Ascending aorta (tissue), 2 donors: ENCODE results near the gene CSNK2A2. TPM values are rescaled to one million over a fixed set of nuclear protein-coding genes. Genes with fewer than 3 reads are reported as not detected.
A peak's percentile ranks its signal among the peaks of the same experiment; 100 is the strongest.

Experiments
- DNase-seq, 2 donors: peaks; one replicate each; pipeline ENCODE4 v3.0.0-alpha.2; 2019; ENCODE audit warnings: low spot score in 2 of 2
- H3K27ac ChIP-seq, 2 donors: fragments of 200-600 bp; sonication (generic); one replicate each; pipeline ENCODE4 v1.5.1; 2016 to 2017; ENCODE audit warnings: mild to moderate bottlenecking in 1 of 2
- H3K27me3 ChIP-seq: fragments of 200-600 bp; sonication (generic); one replicate; pipeline ENCODE4 v1.5.1; 2017
- H3K36me3 ChIP-seq, 2 donors: fragments of 200-600 bp; sonication (generic); one replicate each; pipeline ENCODE4 v1.5.1; 2016
- H3K4me1 ChIP-seq, 2 donors: fragments of 200-600 bp; sonication (generic); one replicate each; pipeline ENCODE4 v1.5.1; 2016 to 2017; ENCODE audit warnings: mild to moderate bottlenecking in 1 of 2
- H3K4me3 ChIP-seq, 2 donors: fragments of 200-600 bp; sonication (generic); one replicate each; pipeline ENCODE4 v1.5.1; 2016 to 2017; ENCODE audit warnings: mild to moderate bottlenecking in 1 of 2
- H3K9me3 ChIP-seq, 2 donors: fragments of 200-600 bp; sonication (generic); one replicate each; pipeline ENCODE4 v1.5.1; 2016
- intact Hi-C: fragments of 100-400 bp; cut with DNase I; formaldehyde crosslinking; loops from one replicate; pipeline ENCODE4 v1.15.1; 2023
- total RNA-seq: library from RNA; depleted of rRNA; stranded (reverse); fragments of >200 nt; gene quantifications from one replicate; pipeline ENCODE4 v1.1.0, GENCODE V29; 2016
- TF ChIP-seq, protein P1 (sequence below), 3 experiments: fragments of 200-600 bp in 2 of 3; fragments of 450-650 bp in 1 of 3; sonication (generic) in 2 of 3; IDR thresholded peaks; one replicate each; pipeline ENCODE4 v1.5.1; 2016 to 2019; ENCODE audit warnings: antibody characterized with exemption in 3 of 3, mild to moderate bottlenecking in 1 of 3, moderate library complexity in 1 of 3

The CSNK2A2 gene
- total RNA-seq, 1 donor from 2014 or later: 14.5 TPM

DNA sequence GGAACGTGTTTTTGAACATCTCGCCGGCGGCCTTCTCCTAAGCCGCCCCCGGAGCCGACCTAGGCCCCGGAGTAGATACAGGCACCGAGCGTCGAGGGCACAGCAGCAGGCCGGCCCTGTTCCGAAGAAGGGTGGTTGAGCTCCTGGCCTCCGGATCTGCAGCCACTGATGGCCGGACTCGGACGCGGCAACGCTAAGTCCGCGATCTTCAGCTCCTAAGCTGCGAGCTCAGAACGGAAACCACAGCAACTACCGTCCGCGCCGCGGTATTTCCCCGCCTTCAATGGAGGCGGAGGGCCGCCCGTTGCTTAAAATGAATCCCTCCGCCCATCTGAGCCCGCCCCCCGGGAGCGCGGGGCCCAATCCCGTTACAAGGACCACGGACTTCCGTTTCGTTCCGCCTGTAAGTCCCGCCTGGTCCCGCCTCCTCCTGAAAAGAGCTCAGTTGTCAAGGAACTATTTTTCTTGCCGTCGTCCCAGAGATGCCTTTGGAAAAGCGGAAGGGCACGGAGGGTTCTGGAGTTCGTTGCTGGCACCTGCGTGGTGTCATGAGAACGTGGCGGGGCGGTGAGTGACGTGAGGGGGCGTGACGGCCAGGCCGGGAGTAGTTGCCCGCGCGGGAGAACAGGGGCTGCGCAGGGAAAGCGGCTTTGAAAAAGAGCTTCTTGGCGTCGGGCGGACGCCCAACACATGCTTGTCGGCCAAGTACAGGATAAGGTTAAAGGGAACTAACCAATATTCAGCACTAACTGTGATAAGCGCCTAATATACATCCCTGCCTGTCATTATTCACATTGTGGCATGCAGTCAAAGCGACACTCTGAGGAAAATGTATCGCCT lies 68.6 kb downstream of the CSNK2A2 start, which contains the start of gene CFAP20:
TSS of gene CFAP20 (minus strand) at position 285 of the 840 bp plus-strand sequence. CDS start at position 19, 266 bp downstream.
- intact Hi-C loops: loop anchor here (1.0 to 5.0 kb wide), 8 partner anchors 68 to 592 kb away; partner anchors contain the start of genes CCDC102A, CSNK2A2, KATNB1 and KIFC3
- peak; percentile 94 to 100 for DNase-seq
- H3K9me3 ChIP-seq: no peaks in the 10 kb centered on the region
- no peaks in the 10 kb centered on the region for H3K27me3 ChIP-seq
- peak within 1 kb of the TSS; percentile 84 to 91 for H3K27ac ChIP-seq
- TF ChIP-seq, protein P1, sequence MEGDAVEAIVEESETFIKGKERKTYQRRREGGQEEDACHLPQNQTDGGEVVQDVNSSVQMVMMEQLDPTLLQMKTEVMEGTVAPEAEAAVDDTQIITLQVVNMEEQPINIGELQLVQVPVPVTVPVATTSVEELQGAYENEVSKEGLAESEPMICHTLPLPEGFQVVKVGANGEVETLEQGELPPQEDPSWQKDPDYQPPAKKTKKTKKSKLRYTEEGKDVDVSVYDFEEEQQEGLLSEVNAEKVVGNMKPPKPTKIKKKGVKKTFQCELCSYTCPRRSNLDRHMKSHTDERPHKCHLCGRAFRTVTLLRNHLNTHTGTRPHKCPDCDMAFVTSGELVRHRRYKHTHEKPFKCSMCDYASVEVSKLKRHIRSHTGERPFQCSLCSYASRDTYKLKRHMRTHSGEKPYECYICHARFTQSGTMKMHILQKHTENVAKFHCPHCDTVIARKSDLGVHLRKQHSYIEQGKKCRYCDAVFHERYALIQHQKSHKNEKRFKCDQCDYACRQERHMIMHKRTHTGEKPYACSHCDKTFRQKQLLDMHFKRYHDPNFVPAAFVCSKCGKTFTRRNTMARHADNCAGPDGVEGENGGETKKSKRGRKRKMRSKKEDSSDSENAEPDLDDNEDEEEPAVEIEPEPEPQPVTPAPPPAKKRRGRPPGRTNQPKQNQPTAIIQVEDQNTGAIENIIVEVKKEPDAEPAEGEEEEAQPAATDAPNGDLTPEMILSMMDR (IDR thresholded peaks at IDR 0.05): no peak
- H3K36me3 ChIP-seq: no peaks in the 10 kb centered on the region
- peaks cover 17 to 33% of the 10 kb centered on the region in 2 donors for H3K4me1 ChIP-seq
- peak within 1 kb of the TSS; percentile 93 to 99 for H3K4me3 ChIP-seq

DNA sequence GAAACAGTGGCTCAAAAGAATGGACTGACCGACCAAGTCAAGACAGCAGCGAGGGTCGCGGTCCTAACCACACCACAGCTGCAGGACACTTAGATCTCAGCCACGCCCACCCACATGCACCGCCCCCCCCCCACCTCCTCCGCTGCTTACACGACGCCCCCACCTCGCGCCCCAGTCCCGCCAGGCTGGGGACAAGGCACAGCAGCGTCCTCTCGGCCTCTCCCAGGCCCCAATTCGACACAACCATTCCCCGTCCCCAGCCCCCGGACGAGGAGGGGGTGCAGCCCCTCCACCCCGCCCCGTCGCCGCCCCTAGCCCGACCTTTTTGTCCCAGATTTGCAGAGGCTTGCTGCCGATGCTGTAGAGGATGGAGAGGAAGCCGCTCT lies 69.2 kb downstream of the CSNK2A2 start:
- peaks cover 17 to 33% of the 10 kb centered on the region in 2 donors for H3K4me1 ChIP-seq
- TF ChIP-seq, protein P1 (IDR thresholded peaks at IDR 0.05): no peak
- intact Hi-C loops: loop anchor here (1.0 to 5.0 kb wide), 8 partner anchors 69 to 591 kb away; partner anchors contain the start of genes CCDC102A, CSNK2A2, KATNB1 and KIFC3
- peak overlapping the region; percentile 93 to 99 for H3K4me3 ChIP-seq
- no peaks in the 10 kb centered on the region for H3K36me3 ChIP-seq
- no peak for DNase-seq
- no peaks in the 10 kb centered on the region for H3K9me3 ChIP-seq
- H3K27ac ChIP-seq: peak overlapping the region; percentile 84 to 91
- no peaks in the 10 kb centered on the region for H3K27me3 ChIP-seq

DNA sequence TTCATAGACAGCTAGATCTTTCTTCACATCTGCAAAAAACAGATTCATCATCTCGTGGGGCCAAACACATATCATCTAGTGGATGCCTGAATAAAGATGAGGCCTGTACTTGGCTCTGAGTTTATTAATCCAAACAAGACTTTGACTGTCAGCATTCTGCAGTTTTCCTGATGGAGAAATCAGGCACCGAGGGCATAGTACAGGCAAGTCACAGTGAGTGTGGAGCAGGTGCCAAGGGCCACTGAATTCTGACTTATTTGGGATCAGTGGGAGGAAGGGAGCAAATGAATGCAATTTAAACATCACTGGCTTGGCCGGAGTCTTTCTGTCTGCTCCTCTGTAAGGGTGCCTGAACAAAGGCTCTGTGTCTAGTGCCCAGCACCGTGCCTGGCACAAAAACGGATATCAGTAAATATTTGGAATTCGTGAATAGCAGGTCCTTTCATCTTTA lies 69.7 kb downstream of the CSNK2A2 start:
- no peaks in the 10 kb centered on the region for H3K9me3 ChIP-seq
- no peaks in the 10 kb centered on the region for H3K36me3 ChIP-seq
- intact Hi-C loops: loop anchor here (2.0 to 5.0 kb wide), 7 partner anchors 69 to 591 kb away; partner anchors contain the start of genes CCDC102A, CSNK2A2, KATNB1 and KIFC3
- H3K4me3 ChIP-seq: peak overlapping the region; percentile 93 to 99
- peak overlapping the region in 1 of 2 donors; percentile 91 for H3K27ac ChIP-seq
- TF ChIP-seq, protein P1 (IDR thresholded peaks at IDR 0.05): no peak
- DNase-seq: no peak
- H3K27me3 ChIP-seq: no peaks in the 10 kb centered on the region
- H3K4me1 ChIP-seq: peaks cover 17 to 33% of the 10 kb centered on the region in 2 donors

DNA sequence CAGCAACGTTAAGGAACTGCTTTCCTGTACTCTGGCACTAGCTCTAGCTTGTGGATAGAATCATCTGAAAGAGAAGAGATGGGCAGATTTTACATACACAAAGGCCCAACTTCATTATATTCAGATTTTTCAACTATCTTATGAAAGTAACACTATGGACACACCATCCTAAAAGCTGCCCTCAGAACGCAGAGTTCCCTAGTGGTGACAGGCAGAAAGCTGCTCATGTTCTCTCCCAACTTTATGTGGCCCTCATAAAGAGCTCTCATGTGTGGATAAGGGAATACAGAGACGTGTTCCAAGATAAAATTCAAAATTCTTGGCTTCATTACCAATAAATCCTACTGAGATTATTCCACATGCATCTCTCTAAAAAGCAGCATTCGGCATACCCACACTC lies 70.3 kb downstream of the CSNK2A2 start:
- TF ChIP-seq, protein P1 (IDR thresholded peaks at IDR 0.05): no peak
- no peaks in the 10 kb centered on the region for H3K9me3 ChIP-seq
- no peaks in the 10 kb centered on the region for H3K36me3 ChIP-seq
- peaks cover 17 to 33% of the 10 kb centered on the region in 2 donors for H3K4me1 ChIP-seq
- intact Hi-C loops: loop anchor here (2.0 to 5.0 kb wide), 7 partner anchors 70 to 590 kb away; partner anchors contain the start of genes CCDC102A, CSNK2A2, KATNB1 and KIFC3
- H3K27ac ChIP-seq: peak overlapping the region; percentile 47 to 57
- no peak for DNase-seq
- H3K4me3 ChIP-seq: peak overlapping the region; percentile 93 to 99
- H3K27me3 ChIP-seq: no peaks in the 10 kb centered on the region

DNA sequence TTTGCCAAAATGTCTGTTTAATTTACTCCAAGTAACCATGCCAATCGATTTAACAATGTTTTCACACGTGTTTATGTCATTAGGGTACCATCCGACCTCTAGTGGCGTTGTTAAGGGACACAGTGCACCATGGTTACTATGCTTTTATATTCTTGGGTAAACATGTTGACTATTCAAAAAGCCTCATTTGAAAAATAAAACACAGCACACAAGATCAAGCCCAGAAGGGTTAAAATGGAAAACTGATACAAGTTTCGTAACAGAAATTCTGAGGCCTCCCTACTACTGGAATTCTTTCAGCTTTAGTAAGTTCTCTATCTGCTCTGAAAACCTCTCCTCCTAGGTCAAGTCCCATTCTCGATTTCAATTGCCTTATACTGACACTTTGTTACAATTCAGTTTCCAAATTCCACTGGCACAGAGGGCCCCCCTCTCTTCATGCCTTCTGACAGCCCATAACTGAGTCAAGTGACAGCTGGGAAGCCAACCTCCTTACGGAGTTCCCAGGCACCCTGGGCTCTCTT lies 70.8 kb downstream of the CSNK2A2 start:
- H3K36me3 ChIP-seq: no peaks in the 10 kb centered on the region
- peak overlapping the region; percentile 47 to 57 for H3K27ac ChIP-seq
- no peak for DNase-seq
- intact Hi-C loops: loop anchor here (5.0 kb wide), 3 partner anchors 70 to 590 kb away; partner anchors contain the start of genes CCDC102A and CSNK2A2
- H3K27me3 ChIP-seq: no peaks in the 10 kb centered on the region
- TF ChIP-seq, protein P1 (IDR thresholded peaks at IDR 0.05): peak in 1 of 3 experiments; percentile 9
- H3K4me3 ChIP-seq: peak overlapping the region in 1 of 2 donors; percentile 99
- H3K9me3 ChIP-seq: no peaks in the 10 kb centered on the region
- peaks cover 17 to 33% of the 10 kb centered on the region in 2 donors for H3K4me1 ChIP-seq
